NB4 (cell line): Measurements from ENCODE around the gene TEAD1.

ENCODE experiments used
- DNase-seq: peaks from one replicate; pipeline ENCODE4 v3.0.0; 2010; ENCODE audit warnings: low read depth
- H3K4me3 ChIP-seq: one replicate; pipeline ENCODE4 v1.5.1; 2011; ENCODE audit warnings: mild to moderate bottlenecking, low read depth, low read length, moderate library complexity
- MYC ChIP-seq: IDR thresholded peaks from 2 replicates; pipeline ENCODE4 v1.6.1; 2011; ENCODE audit warnings: low read depth, low read length
- POLR2A ChIP-seq: IDR thresholded peaks from 2 replicates; pipeline ENCODE4 v1.6.1; 2011; ENCODE audit warnings: mild to moderate bottlenecking; ENCODE audit not compliant: insufficient read length; ENCODE audit errors: extremely low read depth
- TF ChIP-seq, protein P1 (sequence below): IDR thresholded peaks from 2 replicates; pipeline ENCODE4 v1.6.1; 2011; ENCODE audit warnings: low read depth, low read length
- TF ChIP-seq, protein P2 (sequence below): IDR thresholded peaks from one replicate; pipeline ENCODE4 v1.5.1; 2012; ENCODE audit warnings: low read depth, low read length

Gene TEAD1

DNA sequence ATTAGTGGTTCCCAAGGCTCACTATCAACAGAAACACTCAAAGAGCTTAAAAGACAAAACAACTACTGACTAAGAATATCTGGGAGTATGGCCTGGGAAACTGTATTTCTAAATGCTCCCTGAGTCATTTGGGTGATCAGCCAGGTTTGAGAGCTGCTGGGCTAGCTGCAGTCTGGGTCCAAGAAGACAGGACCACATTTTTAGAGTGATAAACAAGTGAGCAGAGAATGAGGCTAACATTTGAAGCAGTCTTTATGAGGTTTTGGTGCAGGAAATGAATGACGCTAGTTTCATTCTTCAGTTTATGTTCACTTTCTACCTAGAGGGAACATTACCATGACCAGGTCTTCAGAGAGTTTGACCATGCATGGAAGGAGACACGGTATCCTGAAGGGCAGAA lies 97.7 kb downstream of the TEAD1 start:
- no peak overlapping the region for H3K4me3 ChIP-seq
- DNase-seq, result no peak
- TF ChIP-seq MYC (no peak), POLR2A (no peak)
- TF ChIP-seq, protein P1, sequence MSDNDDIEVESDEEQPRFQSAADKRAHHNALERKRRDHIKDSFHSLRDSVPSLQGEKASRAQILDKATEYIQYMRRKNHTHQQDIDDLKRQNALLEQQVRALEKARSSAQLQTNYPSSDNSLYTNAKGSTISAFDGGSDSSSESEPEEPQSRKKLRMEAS, result no peak
- TF ChIP-seq, protein P2, sequence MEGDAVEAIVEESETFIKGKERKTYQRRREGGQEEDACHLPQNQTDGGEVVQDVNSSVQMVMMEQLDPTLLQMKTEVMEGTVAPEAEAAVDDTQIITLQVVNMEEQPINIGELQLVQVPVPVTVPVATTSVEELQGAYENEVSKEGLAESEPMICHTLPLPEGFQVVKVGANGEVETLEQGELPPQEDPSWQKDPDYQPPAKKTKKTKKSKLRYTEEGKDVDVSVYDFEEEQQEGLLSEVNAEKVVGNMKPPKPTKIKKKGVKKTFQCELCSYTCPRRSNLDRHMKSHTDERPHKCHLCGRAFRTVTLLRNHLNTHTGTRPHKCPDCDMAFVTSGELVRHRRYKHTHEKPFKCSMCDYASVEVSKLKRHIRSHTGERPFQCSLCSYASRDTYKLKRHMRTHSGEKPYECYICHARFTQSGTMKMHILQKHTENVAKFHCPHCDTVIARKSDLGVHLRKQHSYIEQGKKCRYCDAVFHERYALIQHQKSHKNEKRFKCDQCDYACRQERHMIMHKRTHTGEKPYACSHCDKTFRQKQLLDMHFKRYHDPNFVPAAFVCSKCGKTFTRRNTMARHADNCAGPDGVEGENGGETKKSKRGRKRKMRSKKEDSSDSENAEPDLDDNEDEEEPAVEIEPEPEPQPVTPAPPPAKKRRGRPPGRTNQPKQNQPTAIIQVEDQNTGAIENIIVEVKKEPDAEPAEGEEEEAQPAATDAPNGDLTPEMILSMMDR, result no peak

DNA sequence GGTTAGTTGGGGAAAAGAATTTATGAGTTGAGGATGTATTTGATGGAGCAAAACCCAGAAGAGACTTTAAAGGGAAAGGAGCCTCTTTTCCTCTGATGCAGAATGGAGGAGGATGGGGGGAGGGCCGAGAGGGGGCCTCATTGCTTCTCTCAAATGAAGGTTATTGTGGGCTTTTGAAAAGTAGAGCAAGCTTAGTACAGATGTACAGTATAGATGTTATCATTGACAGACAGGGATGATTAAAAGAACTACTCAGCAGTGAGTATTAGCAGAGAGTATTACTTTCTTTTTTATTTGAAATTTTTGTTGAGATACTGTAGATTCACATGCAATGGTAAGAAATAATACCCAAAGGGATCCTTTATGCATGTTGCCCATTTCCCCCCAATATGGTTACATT lies 98.1 kb downstream of the TEAD1 start:
- no peak for DNase-seq
- no peak overlapping the region for H3K4me3 ChIP-seq
- TF ChIP-seq, protein P2, result no peak
- no peak for TF ChIP-seq POLR2A
- TF ChIP-seq, protein P1, result no peak
- TF ChIP-seq MYC, result no peak

- TF ChIP-seq MYC, result no peak
Observed at GRCh38 chr11:12773591-12773990, 99.4 kb downstream of the TEAD1 start.

GRCh38 chr11:12775955-12776354 lies 101.7 kb downstream of the TEAD1 start:
- TF ChIP-seq, protein P2, result no peak
- TF ChIP-seq MYC, result no peak
- TF ChIP-seq, protein P1, result no peak
- TF ChIP-seq POLR2A, result no peak
- no peak overlapping the region for H3K4me3 ChIP-seq
- DNase-seq, result no peak

More at GRCh38 chr11:12773591-12773990, 99.4 kb downstream of the TEAD1 start:
- H3K4me3 ChIP-seq, result no peak overlapping the region
- DNase-seq, result no peak

DNA sequence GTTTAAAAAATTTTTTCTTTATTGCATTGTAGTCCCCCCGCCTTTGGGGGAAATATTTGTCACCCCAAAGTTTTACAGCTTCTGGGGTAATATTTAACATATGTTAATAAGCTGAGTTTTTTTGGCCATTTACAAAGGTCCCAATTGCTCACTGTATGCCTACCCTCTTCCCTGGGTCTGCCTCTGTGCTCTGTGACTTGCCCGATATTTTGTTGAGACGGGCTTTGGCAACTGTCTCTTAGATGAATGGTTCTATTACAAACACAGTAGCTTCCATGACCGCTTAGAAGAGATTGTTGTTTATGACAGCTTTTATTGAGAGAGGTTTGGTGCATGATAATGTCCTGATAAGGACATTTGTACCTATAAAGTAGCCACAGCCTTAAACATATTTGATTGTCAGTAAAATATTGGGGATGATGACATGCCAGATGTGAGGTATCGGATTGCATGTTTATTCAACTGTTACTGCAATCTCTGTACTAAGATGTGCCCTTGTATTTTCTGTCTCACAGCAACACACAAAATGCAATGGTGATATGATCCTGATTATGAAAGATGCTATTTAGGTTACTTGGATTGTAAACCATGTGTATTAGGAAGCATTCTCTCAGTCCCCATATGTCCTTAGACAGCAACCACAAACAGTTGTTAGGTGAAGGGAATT lies 103.1 kb downstream of the TEAD1 start:
- H3K4me3 ChIP-seq, result no peak overlapping the region
- TF ChIP-seq POLR2A, result no peak
- TF ChIP-seq, protein P1, result no peak
- TF ChIP-seq MYC, result no peak
- TF ChIP-seq, protein P2, result no peak
- no peak for DNase-seq

DNA sequence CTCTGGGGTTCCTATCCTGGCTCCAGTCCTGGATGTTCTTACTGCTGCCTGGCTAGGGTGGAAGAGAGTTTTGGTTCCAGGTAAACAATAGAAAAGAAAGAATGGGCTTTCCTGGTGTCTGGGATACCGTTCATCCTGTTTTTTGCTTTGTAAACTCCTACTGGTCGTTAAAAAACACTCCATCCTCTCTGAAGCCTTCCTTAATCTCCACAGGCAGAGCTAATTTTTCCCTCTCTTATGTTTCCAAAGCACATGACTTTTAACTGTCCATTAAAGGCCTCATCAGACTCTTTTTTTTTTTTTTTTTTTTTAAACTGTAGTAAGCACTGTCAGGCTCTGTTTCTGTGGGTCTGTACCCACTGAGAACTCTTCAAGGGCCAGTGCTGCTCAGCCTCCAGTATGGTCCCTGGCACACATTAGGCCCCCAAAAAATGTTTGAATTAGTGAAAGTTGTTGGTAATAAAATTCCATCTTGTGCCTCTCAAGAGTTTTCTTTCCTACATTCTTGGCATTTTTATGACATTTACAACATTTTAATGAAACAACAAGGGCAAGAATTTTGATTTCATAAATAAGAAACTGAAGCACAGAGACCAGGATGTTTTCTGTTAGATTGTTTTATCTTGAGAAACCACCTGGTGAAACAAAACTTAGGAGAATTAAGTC lies 104.2 kb downstream of the TEAD1 start:
- no peak for DNase-seq
- H3K4me3 ChIP-seq, result no peak overlapping the region
- no peak for TF ChIP-seq POLR2A
- TF ChIP-seq, protein P2, result no peak
- TF ChIP-seq, protein P1, result no peak
- no peak for TF ChIP-seq MYC
